GM19238 (cell line): ENCODE results near the gene MED4.
A peak's percentile ranks its signal among the peaks of the same experiment; 100 is the strongest.
"Not testable (repeated sequence)": the region's sequence is repeated elsewhere in the genome, so short reads cannot be mapped to it uniquely, and the experiment has no call there.

ENCODE experiments used
- DNase-seq: peaks from one replicate; pipeline ENCODE4 v3.0.0; 2011; ENCODE audit warnings: low spot score; ENCODE audit not compliant: insufficient read length

Gene MED4

DNA sequence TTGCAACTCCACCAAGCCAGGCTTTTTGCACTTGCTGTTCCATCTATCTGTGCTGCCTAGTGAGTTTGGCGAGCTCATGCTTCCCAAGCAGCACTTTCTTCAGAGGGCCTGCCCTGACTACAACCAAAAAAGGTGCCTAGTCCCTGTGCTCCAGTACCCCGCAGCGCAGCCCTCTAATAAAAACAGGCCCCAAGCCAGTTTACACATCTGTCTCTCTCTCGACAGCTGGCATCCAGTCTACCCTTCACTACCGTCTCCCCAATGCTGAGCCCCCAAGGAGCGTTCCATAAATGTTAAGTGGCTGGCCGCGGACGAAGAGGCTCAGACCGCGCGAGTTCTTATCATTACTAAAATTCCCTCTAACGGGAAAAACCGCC is 512 bp downstream of the MED4 start:
- no peak for DNase-seq

DNA sequence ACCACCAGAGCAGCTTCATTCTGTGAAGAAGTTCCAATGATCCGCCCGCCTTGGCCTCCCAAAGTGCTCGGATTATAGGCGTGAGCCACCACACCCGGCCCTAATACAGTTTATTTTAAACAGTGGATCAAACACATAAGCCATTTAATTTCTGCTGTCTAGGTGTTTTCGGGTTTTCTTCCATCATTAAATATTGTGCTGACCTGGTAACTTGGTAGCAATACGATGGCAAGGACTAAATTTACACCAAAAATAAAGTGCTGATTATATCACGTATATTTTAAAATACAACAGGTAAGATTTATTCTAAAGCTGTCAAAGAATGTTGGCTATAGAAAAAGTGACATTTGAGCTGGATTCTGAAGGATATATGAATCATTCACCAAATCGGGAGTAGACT is 1.3 kb downstream of the MED4 start:
- DNase-seq, result no peak

DNA sequence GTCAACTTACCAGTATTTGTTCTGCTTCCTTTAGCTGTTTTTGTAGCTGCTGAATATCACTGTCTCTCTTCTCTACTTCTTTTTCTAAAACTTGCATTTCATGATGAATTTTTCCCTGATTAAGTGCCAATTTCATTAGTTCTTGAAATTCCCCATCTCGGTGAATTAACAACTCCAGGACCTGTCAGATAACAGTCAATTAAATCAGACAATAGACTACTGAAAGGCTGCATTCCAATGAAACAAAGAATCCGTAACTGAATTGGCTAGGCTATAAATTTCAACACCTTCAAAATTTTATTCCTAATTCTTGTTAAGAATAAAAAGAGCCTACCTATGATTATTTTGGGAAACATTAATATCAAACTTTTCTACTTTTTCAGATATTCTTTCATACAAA is 8.6 kb downstream of the MED4 start:
- no peak for DNase-seq

DNA sequence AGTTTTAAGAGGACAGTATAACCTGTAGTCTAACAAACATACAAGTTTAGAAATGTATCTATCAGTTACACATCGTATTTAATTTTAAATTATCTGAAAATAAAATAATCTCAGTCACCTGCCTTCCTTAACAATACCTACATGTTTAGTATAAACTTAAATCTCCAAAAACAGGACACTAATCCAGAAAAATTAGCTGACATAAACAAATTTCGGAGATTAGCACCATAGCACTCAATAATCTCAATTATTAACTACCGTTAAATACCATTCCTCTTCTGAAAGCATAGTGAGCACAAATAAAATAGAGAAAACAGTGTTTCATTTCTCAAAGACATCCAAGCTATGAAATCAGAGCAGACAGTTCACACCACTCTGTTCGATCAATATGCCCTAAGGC is 13.2 kb downstream of the MED4 start:
- DNase-seq, result no peak

DNA sequence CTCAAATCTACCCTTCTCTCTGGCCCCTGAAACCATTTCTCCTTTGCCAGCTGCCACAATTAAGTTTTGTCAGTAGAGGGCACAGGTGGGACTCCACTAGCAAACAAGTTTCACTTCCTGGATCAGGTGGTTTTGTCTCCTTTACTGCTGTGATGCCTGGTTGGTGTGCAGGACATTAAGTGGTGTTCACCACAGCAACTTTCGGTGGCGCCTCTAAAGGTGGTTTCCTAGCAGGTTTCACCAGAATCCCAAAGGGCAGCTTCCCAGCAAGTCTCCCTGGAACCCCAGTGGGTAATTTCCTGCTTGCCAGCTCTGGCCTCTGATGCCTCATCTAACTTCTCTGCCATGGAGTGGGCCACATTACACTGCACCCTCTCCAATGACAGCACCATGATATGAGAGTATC is 16.6 kb downstream of the MED4 start:
- peak; percentile 48 for DNase-seq

DNA sequence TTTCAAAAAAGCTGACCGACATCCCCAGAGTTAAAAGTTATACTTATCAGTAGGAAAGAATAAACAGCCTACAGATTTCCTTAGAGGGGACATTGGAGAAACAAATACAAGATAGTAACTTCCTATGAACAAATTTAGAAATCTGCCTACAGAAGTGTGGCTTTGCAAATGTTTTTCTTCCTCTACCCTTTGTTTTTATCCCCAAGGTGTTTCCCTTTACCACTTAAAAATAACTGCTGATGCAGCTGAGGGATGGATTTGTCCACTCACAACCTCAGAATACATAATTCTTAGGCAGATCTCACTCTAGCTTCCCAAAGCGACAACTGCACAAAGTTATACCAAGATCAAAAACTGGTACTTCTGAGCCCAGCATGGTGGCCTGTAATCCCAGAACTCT is 20.9 kb downstream of the MED4 start:
- DNase-seq, result no peak

DNA sequence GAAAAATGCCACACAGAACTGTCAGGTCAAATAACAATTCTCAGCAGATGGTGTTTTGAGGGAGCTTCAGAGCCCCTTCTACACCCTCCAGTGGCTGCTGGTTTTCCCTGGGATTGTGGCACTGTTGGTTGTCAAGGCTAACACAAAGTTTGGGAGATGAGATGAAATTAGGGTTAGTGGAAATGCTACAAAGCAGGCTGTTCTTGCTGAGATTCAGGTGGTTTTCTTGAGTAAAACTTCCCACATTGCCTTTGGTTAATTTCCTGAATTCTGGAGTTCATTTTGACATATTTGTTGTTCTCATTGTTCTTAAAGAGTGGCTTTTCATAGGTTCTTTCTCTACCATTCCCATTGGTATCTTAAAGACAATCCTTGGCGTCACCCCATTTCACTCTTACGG is 22.1 kb downstream of the MED4 start:
- DNase-seq, result no peak

DNA sequence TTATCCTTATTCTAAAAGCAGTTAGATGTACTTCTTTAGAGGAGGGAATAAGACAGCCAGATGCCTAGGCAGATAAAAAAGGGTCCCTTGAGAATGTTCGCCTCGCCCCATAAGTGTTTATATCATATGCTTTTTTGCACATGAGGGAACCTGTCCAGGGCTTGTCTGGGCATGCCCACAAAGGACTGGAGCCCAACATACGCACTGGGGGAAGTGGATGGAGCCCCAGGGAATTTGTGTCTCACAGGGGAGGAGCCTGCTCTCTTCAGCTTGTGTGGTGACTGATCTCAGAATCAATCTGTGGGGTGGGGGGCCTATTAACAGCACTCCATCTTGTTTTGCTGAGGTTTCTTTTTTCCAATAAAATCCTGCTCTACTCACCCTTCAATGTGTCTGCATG is 22.6 kb downstream of the MED4 start:
- no peak for DNase-seq

DNA sequence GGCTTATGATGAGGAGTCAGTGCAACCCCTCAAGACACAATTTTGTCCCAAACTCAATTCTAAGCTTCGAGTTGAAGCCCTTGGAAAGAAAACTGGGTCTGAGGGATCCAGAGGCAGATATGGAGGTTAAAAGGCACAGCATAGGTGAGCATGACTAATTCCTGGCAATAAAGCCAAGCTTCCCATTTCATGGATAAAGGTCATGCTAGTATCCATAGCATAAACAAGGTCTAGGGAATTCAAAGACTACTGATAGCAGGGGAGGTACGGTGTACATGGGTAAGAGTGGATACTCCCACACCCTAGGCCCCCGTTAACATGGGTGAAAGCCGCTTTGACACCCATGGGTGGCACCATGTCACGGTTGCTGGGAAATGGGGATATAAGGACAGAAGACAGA is 24.0 kb downstream of the MED4 start:
- DNase-seq, result no peak

DNA sequence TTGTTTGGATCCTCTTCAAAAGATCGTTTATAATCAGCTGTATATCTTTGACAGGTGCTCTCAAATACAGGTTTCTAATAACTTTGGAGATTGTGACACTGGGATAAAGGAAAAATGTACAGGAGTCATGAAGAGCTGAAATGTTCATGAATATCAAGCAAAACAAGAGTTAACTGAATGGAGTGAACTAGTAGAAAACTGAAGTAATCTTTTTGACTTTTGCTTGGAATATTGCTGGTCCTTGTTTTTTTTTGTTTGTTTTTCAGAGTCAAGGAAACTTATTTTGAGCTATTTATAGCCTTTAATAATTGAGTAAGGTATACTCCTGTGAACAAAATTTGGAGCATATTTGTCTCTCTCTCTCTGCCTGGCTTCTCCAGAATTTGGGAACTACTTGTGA is 25.3 kb downstream of the MED4 start:
- no peak for DNase-seq

DNA sequence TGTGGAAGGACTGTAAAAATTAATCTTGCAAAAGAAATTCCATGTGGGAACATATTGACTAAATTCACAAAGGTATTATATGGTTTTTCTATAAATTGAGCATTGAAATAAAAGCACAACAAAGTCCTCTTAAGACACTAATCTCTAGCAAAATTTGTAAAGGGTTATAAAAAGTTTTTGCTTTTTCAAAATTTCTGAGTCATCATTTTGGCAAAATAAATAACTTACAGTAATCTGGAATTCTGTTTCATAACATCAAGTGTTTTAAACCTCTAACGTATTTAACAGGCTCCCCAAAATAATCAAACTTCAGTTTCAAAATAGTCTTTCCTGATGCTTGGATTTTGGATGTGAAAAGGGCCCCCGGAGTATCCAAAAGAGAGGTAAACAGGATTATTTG is 26.0 kb downstream of the MED4 start:
- no peak for DNase-seq

DNA sequence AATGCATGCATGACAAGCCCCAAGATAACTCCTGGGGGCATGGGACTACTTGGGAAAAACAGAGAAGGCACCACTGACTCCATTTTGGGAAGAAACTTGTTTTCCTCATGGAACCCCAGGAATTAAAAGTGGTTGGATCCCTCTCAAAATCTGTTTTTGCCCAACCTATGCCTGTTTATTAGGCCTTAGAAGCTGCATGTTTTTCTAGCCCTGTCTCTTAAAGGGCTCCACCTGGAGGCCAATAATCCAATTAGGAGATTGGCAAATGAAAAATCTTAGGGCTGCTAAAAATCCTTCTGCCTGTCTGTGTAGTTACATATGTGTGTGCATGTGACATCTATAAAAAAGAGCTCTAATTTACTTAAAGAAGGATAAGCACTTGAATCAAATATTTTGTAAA is 26.9 kb downstream of the MED4 start:
- no peak for DNase-seq

DNA sequence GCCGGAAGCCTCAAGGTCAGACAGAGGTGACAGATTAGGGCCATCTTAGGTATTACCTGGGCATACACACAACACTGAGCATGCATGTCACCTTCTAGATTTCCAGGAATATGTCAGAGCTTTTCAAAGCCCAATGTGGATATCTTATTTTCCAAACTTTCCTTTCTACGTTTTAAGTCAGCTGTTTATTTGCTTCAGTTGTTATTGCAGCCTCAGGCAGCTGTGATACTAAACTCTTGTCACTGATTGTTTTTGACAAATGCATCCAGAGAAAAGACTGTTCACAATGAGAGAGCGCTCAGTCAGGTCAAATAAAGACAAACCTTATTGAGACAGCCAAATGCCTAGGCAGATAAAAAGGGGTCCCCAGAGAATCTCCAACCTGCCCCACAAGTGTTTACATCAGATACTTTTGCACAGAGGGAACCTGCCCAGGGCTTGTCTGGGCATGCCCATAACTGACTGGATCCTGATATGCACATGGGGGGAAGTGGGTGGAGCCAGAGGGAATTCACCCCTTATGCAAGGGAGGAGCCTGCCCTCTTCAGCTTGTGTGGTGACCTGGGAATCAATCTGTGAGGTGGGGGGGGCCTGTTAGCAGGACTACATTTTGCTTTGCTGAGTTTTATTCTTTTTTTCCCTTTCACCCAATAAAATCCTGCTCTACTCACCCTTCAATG is 28.5 kb downstream of the MED4 start:
- no peak for DNase-seq

DNA sequence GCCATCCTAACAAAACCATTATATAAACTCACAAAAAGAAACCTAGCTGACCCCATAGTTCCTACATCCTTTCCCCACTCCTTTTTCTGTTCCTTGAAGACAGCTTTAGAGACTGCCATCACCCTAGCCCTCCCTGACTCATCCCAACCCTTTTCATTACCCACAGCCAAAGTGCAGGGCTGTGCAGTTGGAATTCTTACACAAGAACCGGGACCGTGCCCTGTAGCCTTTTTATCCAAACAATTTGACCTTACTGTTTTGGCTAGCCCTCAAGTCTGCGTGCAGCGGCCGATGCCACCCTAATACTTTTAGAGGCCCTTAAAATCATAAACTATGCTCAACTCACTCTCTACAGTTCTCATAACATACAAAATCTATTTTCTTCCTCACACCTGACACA is 35.0 kb downstream of the MED4 start:
- DNase-seq, result not testable (repeated sequence)

DNA sequence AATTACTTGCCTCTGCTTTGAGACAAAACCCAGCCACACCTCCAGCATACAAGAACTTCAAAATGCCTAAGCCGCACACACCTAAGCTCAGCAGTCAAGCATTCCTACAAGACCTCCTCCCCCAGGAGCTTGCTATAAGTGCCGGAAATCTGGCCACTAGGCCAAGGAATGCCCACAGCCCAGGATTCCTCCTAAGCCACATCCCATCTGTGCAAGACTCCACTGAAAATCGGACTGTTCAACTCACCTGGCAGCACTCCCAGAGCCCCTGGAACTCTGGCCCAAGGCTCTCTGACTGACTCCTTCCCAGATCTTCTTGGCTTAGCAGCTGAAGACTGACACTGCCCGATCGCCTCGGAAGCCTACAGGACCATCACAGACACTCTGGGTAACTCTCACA is 36.4 kb downstream of the MED4 start:
- not testable (repeated sequence) for DNase-seq

DNA sequence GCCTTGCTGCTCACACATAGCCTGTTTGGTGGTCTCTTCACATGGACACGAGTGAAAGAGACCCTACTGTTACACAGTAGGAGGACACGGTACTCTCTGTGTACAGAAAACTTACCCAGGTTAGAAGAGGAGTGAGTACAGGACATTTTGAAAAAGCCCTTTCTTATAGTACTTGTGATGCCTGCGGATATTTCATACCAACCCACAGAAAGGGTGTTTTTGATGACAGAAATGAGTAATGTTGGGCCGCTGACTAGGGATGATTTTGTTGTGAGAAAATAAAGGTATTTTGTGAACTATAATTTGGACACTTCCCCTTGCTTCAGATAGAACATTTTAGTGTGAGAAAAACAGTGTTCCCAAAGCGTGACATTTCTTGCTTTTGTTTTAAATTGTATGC is 39.2 kb downstream of the MED4 start:
- DNase-seq, result no peak

DNA sequence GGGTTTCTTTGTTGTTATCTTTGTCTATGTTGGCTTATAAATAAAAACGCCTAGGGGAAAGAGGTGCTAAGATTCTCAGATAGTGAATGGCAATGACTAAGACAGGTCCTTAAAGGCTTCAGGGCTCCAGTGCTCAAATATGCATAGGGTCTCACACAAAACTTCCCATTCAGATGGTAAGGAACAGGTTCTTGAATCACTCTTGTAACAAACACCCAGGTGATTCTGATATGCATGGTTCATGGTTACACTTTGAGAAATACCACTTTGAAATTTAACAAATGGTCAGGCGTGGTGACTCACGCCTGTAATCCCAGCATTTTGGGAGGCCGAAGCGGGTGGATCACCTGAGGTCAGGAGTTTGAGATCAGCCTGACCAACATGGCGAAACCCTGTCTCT is 40.3 kb downstream of the MED4 start:
- DNase-seq, result no peak

DNA sequence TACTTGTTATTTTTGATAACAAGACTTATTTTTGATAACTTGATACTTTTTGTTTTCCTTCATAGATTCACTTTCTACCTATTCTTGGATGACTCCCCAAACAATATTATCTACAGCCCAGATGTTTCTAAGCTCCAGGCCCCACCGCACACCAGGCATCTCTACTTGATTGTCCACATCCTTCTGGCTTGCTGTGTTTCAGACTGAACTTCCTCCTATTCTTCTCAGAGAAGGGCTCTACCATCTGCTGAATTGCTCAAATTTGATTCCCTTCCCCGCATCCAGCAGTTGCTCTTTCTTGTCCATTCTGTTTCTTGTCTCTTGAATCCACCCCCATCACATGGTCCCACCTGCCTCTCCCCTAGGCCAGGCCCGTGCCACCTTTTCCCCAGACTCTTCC is 44.4 kb downstream of the MED4 start:
- no peak for DNase-seq

DNA sequence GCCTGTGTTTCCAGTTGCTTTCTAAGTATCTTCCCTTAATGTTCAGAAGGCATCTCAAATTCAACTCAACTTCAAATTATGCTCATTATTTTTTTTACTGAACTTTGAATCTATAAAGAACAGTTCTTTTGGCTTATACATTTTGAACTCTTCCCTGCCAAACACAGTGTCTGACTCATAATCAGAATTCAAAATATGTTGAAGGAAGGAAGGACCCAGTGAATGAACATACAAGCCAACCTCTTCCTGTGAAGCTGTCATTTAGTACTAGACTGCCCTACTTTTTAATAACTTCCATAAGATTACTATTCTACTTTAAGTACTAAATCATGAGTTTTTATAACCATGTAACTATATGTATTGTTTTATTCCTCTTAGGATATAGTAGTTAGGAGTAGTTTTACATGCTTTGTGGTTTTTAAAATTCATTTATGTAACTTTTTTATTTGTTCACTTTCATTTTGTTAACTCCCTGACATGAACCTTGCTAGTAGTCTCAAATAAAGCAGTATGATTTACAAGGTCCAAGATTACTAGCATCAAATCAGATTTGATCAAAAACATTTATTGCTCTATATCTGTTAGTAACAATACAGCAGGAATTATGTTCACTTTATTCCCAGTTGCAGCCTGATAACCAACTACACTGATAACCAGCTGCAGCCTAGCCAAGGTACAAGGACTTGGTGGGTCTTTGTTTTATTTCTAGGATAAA is 51.0 kb downstream of the MED4 start:
- DNase-seq, result no peak

DNA sequence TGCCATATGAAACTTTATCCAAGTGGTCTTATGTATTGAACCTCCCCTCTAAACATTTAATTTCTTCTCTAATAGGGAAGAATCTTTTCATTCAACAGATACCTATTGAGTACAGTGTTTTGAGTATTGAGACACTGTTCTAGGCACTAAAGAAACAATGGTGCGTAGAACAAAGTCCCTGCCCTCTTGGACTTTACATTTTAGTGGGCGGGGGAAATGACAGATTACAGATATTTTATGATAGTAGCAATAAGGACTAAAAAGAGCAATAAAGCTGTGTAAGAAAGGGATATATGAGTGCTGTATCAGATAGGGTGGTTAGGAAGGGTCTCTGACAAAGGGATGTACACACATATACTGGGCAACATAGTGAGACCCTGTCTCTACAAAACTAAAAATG is 52.0 kb downstream of the MED4 start:
- DNase-seq, result no peak

DNA sequence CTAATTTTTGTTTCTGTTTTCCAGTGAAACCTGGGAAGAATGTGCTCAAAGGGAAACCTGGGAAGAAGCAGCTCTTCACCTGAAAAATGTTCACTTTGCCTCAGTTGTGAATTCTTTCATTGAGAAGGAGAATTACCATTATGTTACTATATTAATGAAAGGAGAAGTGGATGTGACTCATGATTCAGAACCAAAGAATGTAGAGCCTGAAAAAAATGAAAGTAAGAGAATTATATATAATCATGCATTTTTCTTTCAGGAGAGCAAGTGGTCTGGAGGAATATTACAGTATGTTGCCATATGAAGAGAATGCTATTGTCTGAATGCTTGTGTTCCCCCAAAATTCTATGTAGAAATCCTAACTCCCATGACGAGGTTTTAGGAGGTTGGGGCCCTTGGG is 54.0 kb downstream of the MED4 start:
- DNase-seq, result no peak

DNA sequence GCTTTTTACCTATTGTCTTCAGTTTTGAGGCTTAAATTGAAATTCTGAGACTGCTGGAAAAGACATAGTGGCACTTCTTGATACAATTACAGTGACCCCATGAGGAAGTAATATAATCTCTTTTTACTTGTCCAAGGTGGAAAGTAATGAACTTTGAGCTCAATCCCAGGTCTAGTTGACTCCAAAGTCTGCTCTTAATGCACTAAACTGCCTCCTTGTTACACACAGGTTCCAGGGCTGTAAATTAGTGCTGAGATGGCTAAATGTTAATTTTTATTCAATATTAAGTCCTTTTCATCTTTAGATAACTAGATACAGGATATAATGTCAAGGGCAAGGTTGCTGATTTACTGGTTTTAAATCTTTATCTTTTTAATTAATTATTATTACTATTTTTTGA is 54.9 kb downstream of the MED4 start:
- DNase-seq, result no peak

DNA sequence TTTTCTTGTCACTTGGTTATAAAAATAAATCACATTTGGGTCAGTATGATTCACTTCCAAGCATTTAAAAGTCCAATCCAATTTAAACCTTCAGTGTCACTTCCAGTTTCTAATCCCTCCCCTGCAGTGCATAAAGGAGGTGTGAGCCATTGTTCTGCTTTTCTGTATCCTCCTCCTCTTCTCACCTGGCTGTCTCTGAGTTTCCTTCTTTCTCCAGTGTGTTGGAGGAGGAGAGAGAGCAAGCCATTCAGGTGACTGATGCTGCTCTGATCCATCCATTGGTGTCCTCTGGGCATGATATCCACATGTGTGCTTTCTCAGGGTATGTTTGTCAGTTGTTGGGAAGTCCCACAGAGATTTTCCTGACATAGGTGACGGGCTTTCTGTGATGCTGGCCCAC is 56.1 kb downstream of the MED4 start:
- DNase-seq, result no peak
